Measurements from ENCODE around the gene ZNF234.
"Not testable (repeated sequence)": the region's sequence is repeated elsewhere in the genome, so short reads cannot be mapped to it uniquely, and the experiment has no call there.

Gene ZNF234

DNA sequence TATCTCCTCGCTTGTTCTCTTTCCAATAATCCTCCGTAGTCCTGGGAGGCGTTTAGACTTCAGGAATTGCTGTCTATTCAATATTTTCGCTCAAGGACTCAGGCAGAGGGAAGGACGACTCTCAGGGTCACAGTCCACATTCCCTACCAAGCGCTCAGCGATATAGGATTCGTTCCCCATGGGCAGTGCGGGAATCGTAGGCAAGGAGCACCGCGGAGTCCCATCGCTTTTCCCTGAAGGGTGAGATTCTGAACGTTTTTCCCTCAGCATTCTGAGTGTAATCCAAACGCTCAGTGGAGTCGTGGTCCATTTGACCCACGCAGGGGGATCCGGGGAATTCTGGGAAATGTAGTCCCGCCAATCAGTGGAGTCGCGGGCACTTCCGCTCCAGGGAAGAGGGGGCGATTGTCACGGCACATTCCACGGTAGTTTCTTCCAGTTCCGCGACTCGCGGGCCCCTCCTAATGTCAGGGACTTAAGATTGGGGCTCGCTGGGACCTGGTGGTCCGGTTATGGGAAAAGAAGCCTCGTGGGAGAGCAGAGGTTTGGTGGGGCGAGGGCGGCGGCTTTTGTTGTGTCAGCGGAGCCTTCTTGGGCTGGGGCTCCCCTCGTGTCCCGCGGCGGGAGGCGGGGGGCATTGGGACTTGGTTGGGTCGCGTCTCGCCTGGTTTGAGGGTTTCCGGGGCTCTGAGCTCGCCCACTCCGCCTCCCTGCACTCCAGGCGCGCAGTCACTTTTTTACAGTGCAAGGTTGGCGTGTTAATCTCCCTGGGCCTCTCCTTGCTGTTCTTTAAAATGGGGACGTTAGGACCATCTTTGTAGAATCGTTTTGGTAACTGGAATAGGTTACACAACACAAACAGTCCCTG is at the start of gene ZNF234:
ZNF234 (plus strand) TSS at position 364 of the 868 bp plus-strand sequence. CDS start 3,079 bp downstream, outside the sequence.
- peak; percentile 82 for DNase-seq

- DNase-seq: no peak
These were observed 49.2 kb upstream of the ZNF234 start for GRCh38 chr19:44092108-44092507.

DNA sequence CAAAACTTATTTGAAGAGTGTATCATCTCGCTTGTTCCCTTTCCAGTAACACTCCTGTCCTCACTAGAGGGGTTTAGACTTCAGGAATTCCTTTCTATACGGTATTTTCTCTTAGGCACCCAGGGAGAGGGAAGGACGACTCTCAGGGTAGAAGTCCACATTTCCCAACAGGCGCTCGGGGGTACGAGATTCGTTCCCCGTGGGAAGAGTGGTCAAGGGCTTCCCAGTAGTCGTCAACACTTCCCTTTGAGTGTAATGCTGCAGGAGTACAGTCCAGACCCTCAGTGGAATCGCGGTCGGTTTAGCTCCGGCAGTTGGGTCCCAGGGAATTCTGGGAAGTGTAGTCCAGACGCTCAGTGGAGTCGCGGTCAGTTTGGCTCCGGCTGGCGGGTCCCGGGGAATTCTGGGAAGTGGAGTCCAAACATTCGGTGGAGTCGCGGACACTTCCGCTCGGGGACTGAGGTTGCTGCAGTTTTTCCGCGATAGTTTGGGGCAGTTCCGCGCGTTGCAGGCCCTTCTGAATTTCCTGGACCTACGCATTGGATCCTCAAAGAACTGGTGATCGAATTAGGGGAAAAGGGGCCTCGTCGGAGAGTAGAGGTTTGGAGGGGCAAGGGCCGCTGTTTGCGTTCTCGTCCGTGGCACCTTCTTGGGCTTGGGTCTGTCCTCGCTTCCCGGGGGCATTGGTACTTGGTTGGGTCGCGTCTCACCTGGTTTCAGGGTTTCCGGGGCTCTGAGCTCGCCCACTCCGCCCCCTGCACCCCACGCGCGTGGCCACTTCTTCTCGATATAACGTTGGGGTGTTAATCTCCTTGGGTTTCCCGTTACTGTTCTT is 47.2 kb upstream of the ZNF234 start, which contains the start of gene ZNF224:
ZNF224 (plus strand) TSS at position 431 of the 835 bp plus-strand sequence. CDS start 3,513 bp downstream, outside the sequence.
- peak; percentile 98 for DNase-seq

GRCh38 chr19:44107751-44108150 is 33.6 kb upstream of the ZNF234 start:
- DNase-seq: no peak

DNA sequence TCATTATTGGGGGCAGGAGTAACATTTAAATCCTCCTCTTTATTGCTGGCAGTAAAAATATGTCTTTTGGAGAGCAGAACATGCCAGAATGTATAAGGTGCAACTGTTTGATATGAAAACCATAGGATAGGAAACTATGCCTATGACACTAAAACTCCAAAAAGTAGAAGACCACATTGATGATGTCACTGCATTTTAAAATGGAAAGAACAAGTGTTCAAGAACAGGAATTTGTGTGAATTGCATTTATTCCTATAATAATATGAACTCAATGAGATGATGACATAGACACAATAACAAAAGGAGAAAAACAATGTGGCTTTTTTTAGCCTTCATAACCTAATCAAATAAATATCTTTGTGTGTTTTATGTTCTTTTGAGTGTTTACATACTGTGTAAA is 31.9 kb upstream of the ZNF234 start:
- no peak for DNase-seq

- DNase-seq: peak; percentile 97
These were observed 29.4 kb upstream of the ZNF234 start for GRCh38 chr19:44111910-44112463.

- no peak for DNase-seq
These were observed 28.6 kb upstream of the ZNF234 start for GRCh38 chr19:44112802-44113137.

DNA sequence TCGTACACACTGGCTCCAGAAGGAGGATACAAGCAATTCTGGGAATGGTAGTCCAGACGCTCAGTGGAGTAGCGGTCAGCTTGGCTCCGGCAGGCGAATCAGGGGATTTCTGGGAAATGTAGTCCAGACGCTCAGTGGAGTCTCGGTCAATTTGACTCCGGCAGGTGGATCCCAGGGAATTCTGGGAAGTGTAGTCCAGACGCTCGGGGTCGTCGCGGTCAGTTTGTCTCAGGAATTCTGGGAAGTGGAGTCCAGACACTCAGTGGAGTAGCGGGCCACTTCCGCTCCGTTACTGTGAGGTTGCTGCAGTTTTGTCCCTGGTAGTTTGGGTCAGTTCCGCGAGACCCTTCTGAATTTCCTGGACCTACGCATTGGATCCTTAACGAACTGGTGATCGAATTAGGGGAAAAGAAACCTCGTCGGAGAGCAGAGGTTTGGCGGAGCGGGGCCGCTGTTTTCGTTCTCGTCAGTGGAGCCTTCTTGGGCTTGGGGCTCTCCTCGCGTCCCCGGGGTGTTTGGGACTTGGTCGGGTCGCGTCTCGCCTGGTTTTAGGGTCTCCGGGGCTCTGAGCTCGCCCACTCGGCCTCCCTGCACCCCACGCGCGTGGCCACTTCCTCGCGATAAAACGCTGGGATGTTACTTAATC is 28.1 kb upstream of the ZNF234 start, which contains the start of gene ZNF225:
ZNF225 (plus strand) TSS at position 262 of the 646 bp plus-strand sequence. CDS start 2,429 bp downstream, outside the sequence.
- DNase-seq: peak; percentile 100

DNA sequence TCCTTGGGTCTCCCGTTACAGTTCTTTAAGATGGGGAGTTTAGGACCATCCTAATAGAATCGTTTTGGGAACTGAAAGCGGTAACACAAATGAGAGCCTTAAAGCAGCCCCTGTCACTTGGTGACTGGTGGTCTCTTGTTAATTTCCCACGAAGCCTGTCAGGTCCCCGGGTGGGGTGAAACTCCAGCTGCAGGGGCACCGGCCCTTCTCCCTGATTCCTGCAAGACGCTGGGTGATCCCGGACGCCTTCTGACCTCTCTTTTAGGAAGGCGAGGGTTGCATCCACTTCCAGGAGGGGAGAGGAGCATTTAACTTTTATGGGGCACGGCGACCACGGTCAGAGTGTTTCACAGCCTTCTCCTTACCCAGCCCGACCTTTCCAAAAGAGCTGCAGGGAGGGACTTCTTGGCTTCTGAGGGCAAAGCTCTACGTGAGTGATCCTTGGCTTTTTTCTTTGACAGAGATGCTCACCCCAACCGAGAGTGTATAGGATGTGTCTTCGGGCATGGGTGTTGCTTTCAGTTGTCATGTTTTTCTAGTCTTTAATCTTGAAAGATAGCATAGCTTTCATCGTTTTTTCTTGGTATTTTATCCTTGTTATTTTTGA is 27.5 kb upstream of the ZNF234 start:
- peak; percentile 64 for DNase-seq

DNA sequence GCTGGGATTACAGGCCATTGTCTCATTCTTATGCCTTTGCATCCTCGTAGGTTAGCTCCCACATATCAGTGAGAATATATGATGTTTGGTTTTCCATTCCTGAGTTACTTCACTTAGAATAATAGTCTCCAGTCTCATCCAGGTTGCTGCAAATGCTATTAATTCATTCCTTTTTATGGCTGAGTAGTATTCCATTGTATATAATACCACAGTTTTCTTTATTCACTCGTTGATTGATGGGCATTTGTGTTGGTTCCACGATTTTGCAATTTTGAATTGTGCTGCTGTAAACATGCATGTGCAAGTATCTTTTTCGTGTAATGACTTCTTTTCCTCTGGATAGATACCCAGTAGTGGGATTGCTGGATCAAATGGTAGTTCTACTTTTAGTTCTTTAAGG is 20.2 kb upstream of the ZNF234 start:
- not testable (repeated sequence) for DNase-seq

DNA sequence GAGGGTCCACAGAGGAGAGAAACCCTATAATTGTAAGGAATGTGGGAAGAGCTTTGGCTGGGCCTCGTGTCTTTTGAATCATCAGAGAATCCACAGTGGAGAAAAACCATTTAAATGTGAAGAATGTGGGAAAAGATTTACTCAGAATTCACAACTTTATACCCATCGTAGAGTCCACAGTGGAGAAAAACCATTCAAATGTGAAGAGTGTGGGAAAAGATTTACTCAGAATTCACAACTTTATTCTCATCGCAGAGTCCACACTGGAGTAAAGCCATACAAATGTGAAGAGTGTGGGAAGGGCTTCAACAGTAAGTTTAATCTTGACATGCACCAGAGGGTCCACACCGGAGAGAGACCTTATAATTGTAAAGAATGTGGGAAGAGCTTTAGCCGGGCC is 9.4 kb upstream of the ZNF234 start:
- no peak for DNase-seq

GRCh38 chr19:44142059-44142433 is 692 bp downstream of the ZNF234 start:
- no peak for DNase-seq

DNA sequence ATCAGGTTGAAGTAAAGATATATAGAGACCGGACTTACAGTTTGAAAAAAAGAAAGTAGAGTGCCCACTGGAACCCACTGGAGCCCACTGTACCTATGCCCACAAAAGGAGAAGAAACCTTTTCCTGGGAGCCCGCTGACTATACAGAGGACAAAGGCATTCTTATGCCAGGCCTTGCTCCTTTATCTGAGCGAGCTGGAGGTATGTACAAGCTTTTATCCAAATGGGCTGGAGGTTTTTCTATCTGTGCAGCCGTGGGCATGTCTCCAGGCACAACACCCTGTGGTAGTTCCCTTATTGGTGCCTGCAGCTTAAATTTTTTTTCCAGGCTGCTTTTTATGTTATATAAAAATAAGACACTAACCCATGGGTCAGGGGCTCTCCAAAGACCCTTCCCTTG is 8.4 kb downstream of the ZNF234 start:
- no peak for DNase-seq

DNA sequence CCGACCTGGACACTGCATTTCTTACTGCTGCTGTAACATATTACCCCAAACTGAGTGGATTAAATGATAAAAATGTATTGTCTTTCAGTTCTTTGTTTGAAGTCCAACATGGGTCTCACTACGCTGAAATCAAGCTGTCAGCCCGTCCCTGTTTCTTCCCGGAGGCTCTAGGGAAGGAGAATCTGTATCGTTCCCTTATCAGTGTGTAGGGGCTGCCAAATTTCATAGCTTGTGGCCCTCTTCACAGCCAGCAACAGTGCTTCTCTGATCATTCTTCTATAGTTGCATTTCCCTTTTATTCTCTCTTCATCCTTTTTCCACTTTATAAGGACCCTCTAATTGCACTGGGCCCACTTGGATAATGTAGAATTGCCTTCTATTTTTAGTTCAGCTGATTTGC is 10.1 kb downstream of the ZNF234 start:
- DNase-seq: no peak

- DNase-seq: no peak
These were observed 15.1 kb downstream of the ZNF234 start for GRCh38 chr19:44156475-44156874.

DNA sequence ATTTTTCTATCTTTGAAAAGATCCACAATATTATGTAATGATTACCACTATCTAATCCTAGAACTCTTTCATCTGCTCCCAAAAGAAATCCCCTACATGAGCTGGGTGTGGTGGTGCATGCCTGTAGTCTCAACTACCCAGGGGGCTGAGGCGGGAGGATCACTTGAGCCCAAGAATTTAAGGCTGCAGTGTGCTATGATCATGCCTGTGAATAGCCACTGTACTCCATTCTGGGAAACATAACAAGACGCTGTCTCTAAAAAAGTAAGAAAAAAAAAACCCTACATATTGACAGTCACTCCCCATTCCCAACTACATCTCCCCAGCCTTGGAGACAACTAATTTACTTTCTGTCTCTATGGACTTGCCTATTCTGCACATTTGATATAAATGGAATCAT is 22.4 kb downstream of the ZNF234 start:
- no peak for DNase-seq

DNA sequence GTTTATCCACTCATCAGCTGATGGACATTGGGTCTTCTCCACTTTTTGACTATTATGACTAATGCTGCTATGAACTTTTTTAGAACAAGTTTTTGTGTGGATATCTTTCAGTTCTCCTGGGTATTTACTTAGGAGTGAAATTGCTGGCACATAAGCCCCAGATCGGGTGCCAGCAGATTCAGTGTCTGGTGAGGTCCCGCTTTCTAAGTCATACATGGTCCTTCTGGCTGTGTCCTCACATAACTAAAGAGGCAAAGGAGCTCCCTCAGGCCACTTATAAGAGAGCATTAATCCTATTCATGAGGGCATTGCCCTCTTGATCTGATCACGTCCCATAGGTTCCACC is 22.9 kb downstream of the ZNF234 start:
- no peak for DNase-seq

- peak; percentile 100 for DNase-seq
These were observed 23.5 kb downstream of the ZNF234 start, which contains the start of gene ZNF226 for GRCh38 chr19:44164673-44165512. Gene ZNF226, plus strand, starts transcription at chr19:44165100. Its CDS starts 4,981 bp downstream, at chr19:44170081.

DNA sequence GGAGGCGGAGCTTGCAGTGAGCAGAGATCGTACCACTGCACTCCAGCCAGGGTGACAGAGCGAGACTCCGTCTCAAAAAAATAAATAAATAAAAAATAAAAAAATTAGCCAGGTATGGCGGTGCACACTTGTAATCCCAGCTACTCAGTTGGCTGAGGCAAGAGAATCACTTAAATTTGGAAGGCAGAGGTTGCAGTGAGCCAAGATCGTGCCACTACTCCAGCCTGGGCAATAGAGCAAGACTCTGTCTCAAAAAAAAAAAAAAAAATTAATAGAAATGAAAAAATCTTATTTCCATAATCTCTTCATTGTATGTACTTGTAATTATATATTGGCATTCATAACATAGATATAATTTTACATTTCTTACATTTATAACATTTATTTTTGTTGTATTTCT is 29.3 kb downstream of the ZNF234 start:
- not testable (repeated sequence) for DNase-seq

DNA sequence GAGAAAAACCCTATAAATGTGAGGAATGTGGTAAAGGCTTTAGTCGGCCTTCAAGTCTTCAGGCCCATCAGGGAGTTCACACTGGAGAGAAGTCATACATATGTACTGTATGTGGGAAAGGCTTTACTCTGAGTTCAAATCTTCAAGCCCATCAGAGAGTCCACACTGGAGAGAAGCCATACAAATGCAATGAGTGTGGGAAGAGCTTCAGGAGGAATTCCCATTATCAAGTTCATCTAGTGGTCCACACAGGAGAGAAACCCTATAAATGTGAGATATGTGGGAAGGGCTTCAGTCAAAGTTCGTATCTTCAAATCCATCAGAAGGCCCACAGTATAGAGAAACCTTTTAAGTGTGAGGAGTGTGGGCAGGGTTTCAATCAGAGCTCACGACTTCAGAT is 35.2 kb downstream of the ZNF234 start:
- DNase-seq: no peak

- DNase-seq: no peak
These were observed 39.6 kb downstream of the ZNF234 start for GRCh38 chr19:44180968-44181367.

Measured in MV-4-11 (cell line).